H1 (cell line): ENCODE results near the gene LZTFL1.

Experiments
- ASH2L ChIP-seq: fragments of 200-600, 300-600 bp; sonication (generic); IDR thresholded peaks from one replicate; pipeline ENCODE4 v1.7.1; 2017; ENCODE audit warnings: low read length
- CBX8 ChIP-seq: fragments of 300-800, 300-1000 bp; sonication (generic); IDR thresholded peaks from 2 replicates; pipeline ENCODE4 v1.7.1; 2016; ENCODE audit warnings: low read depth, low read length, borderline replicate concordance
- EP300 ChIP-seq, 2 experiments: IDR thresholded peaks; 1 replicate in 1 of 2; 2 replicates in 1 of 2; pipeline ENCODE4 v1.6.1; 2011 to 2012; ENCODE audit warnings: low read depth in 2 of 2, low read length in 2 of 2, mild to moderate bottlenecking in 2 of 2, borderline replicate concordance in 1 of 2, inconsistent platforms in 1 of 2, moderate library complexity in 1 of 2
- EZH2 ChIP-seq: fragments of 200-600 bp; sonication (generic); IDR thresholded peaks from 2 replicates; pipeline ENCODE4 v1.7.1; 2012; ENCODE audit warnings: low read depth, mild to moderate bottlenecking, moderate library complexity, low read length, inconsistent platforms; ENCODE audit not compliant: severe bottlenecking
- JUN ChIP-seq: IDR thresholded peaks from 2 replicates; pipeline ENCODE4 v1.6.1; 2011; ENCODE audit warnings: low read depth, mild to moderate bottlenecking, improper control_type of control experiment, low read length
- POLR2A ChIP-seq, 2 experiments: IDR thresholded peaks; 1 replicate in 1 of 2; 2 replicates in 1 of 2; pipeline ENCODE4 v1.6.1; 2011; ENCODE audit warnings: low read depth in 2 of 2, low read length in 2 of 2, mild to moderate bottlenecking in 2 of 2; ENCODE audit errors: control extremely low read depth in 1 of 2
- RAD21 ChIP-seq, 2 experiments: IDR thresholded peaks in 1 of 2; conservative IDR thresholded peaks in 1 of 2; 2 replicates each; pipeline ENCODE4 v1.6.1; 2011; ENCODE audit warnings: low read depth in 2 of 2, low read length in 2 of 2, improper control_type of control experiment in 1 of 2, inconsistent platforms in 1 of 2, mild to moderate bottlenecking in 1 of 2, moderate library complexity in 1 of 2
- TAF1 ChIP-seq: IDR thresholded peaks from 2 replicates; pipeline ENCODE4 v1.6.1; 2011; ENCODE audit warnings: mild to moderate bottlenecking, low read depth, low read length
- ZNF274 ChIP-seq: IDR thresholded peaks from 2 replicates; pipeline ENCODE4 v1.7.0; 2012; ENCODE audit warnings: low read length, borderline replicate concordance; ENCODE audit errors: extremely low read depth
- TF ChIP-seq, protein P1 (sequence below), 3 experiments: IDR thresholded peaks; 1 replicate in 2 of 3; 2 replicates in 1 of 3; pipeline versions ENCODE4 v1.5.1 to v1.6.1; 2011; ENCODE audit warnings: low read length in 3 of 3, mild to moderate bottlenecking in 3 of 3, inconsistent platforms in 2 of 3, low read depth in 1 of 3, moderate library complexity in 1 of 3; ENCODE audit not compliant: insufficient read depth in 1 of 3; ENCODE audit errors: control extremely low read depth in 1 of 3

DNA sequence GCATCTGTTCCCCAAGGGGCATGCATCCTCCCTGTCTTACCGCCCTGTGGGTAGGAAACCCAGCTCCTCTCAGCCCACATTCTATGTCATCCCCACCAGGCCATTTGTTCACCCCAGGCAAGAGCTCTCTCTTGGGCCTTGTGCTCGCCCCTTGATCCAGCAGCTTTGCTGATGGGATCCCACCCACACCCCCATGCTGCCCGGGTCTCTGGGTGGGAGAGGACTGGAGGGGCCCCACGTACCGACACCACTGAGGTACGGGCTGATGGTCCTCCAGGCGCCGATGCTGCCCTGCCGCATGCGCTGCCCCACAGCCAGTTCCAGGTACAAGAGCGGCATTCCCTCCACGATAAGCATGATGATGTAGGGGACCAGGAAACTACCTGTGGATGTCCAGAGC, 60.1 kb downstream of the LZTFL1 start:
- TF ChIP-seq, protein P1, sequence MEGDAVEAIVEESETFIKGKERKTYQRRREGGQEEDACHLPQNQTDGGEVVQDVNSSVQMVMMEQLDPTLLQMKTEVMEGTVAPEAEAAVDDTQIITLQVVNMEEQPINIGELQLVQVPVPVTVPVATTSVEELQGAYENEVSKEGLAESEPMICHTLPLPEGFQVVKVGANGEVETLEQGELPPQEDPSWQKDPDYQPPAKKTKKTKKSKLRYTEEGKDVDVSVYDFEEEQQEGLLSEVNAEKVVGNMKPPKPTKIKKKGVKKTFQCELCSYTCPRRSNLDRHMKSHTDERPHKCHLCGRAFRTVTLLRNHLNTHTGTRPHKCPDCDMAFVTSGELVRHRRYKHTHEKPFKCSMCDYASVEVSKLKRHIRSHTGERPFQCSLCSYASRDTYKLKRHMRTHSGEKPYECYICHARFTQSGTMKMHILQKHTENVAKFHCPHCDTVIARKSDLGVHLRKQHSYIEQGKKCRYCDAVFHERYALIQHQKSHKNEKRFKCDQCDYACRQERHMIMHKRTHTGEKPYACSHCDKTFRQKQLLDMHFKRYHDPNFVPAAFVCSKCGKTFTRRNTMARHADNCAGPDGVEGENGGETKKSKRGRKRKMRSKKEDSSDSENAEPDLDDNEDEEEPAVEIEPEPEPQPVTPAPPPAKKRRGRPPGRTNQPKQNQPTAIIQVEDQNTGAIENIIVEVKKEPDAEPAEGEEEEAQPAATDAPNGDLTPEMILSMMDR (IDR thresholded peaks at IDR 0.05; ENCODE audit: control extremely low read depth in 1 of 3, insufficient read depth in 1 of 3, low read depth in 1 of 3, low read length in 3 of 3) = no peak
- TF ChIP-seq JUN (no peak), POLR2A (IDR thresholded peaks at IDR 0.05; ENCODE audit: control extremely low read depth in 1 of 2, low read depth in 2 of 2, low read length in 2 of 2) (no peak), EP300 (IDR thresholded peaks at IDR 0.05; ENCODE audit: borderline replicate concordance in 1 of 2, low read depth in 2 of 2, low read length in 2 of 2) (no peak), EZH2 (no peak), RAD21 (IDR thresholded peaks at IDR 0.05 in 1 of 2, conservative IDR thresholded peaks at IDR 0.05 in 1 of 2; ENCODE audit: low read depth in 2 of 2, low read length in 2 of 2) (no peak), ASH2L (no peak), TAF1 (no peak), CBX8 (no peak), ZNF274 (no peak)
